CD4-positive, alpha-beta T cell (primary cell): Measurements from ENCODE around the gene ADCY4. TPM values are rescaled to one million over a fixed set of nuclear protein-coding genes. Genes with fewer than 3 reads are reported as not detected.

Experiments
- ATAC-seq: fragments of 200-7000 bp; cut with Tn5 transposase; one replicate; pipeline ENCODE4 v1.10.0; 2022; ENCODE audit warnings: mild to moderate bottlenecking; ENCODE audit not compliant: poor library complexity
- CTCF ChIA-PET: fragments of 350-600 bp; sonication (Branson Sonifier 250); formaldehyde crosslinking; loops from one replicate; lab custom pipeline; 2021; ENCODE audit warnings: antibody characterized with exemption, inconsistent platforms; lab: Charles Lee
- POLR2A ChIA-PET: fragments of 350-600 bp; sonication (Branson Sonifier 250); formaldehyde crosslinking; loops from one replicate; lab custom pipeline; 2021; ENCODE audit warnings: antibody characterized with exemption, inconsistent platforms; lab: Charles Lee
- DNase-seq, 14 experiments: peaks; one replicate each; pipeline ENCODE4 v3.0.0-alpha.2; 2013 to 2020; ENCODE audit warnings: mixed read lengths in 2 of 14
- H3K27ac ChIP-seq, 2 donors: one replicate each; pipeline versions ENCODE4 v1.5.1 to v1.7.0; 2013; ENCODE audit warnings: low read length in 2 of 2, low read depth in 1 of 2, mild to moderate bottlenecking in 1 of 2
- H3K27me3 ChIP-seq, 2 experiments: 1 replicate in 1 of 2; 2 replicates in 1 of 2; pipeline versions ENCODE4 v1.6.1 to v1.7.0; 2013; ENCODE audit warnings: low read length in 2 of 2, control low read depth in 1 of 2, mild to moderate bottlenecking in 1 of 2, moderate library complexity in 1 of 2; ENCODE audit not compliant: insufficient read depth in 2 of 2, control insufficient read depth in 1 of 2
- H3K36me3 ChIP-seq: one replicate; pipeline ENCODE4 v1.6.1; 2013; ENCODE audit warnings: low read length, control low read depth; ENCODE audit not compliant: insufficient read depth
- H3K4me1 ChIP-seq: one replicate; pipeline ENCODE4 v1.6.1; 2013; ENCODE audit warnings: low read length, control low read depth; ENCODE audit not compliant: insufficient read depth
- H3K4me3 ChIP-seq: one replicate; pipeline ENCODE4 v1.5.1; 2013; ENCODE audit warnings: mild to moderate bottlenecking, low read length, moderate library complexity
- H3K9me3 ChIP-seq, 2 experiments: 1 replicate in 1 of 2; 2 replicates in 1 of 2; pipeline versions ENCODE4 v1.6.1 to v1.7.0; 2013; ENCODE audit warnings: low read length in 2 of 2, mild to moderate bottlenecking in 2 of 2, control low read depth in 1 of 2, moderate library complexity in 1 of 2; ENCODE audit not compliant: control insufficient read depth in 1 of 2, insufficient read depth in 1 of 2
- H3K27ac Mint-ChIP-seq: one replicate; pipeline ENCODE4 v1.8.0; 2020; ENCODE audit warnings: mixed read lengths
- H3K27me3 Mint-ChIP-seq: one replicate; pipeline ENCODE4 v1.8.0; 2021; ENCODE audit warnings: mixed read lengths
- H3K36me3 Mint-ChIP-seq: one replicate; pipeline ENCODE4 v1.8.0; 2021; ENCODE audit warnings: low read depth, mixed read lengths
- H3K4me1 Mint-ChIP-seq: one replicate; pipeline ENCODE4 v1.8.0; 2021; ENCODE audit warnings: low read depth, mixed read lengths
- H3K4me3 Mint-ChIP-seq: one replicate; pipeline ENCODE4 v1.8.0; 2020; ENCODE audit warnings: mild to moderate bottlenecking, mixed read lengths
- H3K9me3 Mint-ChIP-seq: one replicate; pipeline ENCODE4 v1.8.0; 2020; ENCODE audit warnings: mixed read lengths
- intact Hi-C, 2 experiments: fragments of 100-400 bp; cut with DNase I in 1 of 2; cut with micrococcal nuclease in 1 of 2; formaldehyde crosslinking; loops; one replicate each; pipeline versions ENCODE4 v1.15.1 to v1.9.0; 2023 to 2025; cut with DNase I, micrococcal nuclease
- total RNA-seq, 174 experiments: library from RNA in 2 of 174; stranded (reverse) in 2 of 174; gene quantifications; one replicate each; pipeline ENCODE4 v1.2.3 and lab custom pipeline; 2021 to 2026
- TF ChIP-seq, protein P1 (sequence below): fragments of 200-600 bp; IDR thresholded peaks from one replicate; pipeline ENCODE4 v1.8.0; 2022; ENCODE audit warnings: antibody characterized with exemption, mild to moderate bottlenecking

ADCY4 gene
- total RNA-seq, 2 experiments from 2014 or later = 4.7 to 5.9 TPM

DNA sequence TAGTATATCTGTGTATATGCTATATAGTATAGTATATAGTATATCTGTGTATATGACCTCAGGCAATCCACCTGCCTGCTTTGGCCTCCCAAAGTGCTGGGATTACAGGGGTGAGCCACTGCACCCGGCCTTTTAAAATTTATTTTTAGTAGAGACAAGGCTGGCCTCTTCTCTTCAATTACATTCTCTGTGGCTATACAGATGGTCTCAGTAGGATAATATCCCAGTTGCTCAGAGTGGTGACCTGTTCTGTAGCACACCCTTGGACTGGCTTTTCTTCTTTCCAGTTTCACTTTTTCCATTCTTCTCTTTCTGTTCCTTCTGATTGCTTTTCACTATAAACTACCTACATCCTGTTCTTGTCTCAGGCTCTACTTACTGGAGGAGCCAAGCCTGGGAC, 30.0 kb upstream of the ADCY4 start:
- H3K9me3 ChIP-seq = peaks cover 0 to 27% of the 10 kb centered on the region in 2 experiments
- H3K27ac Mint-ChIP-seq = no peak overlapping the region
- no peaks in the 10 kb centered on the region for H3K9me3 Mint-ChIP-seq
- intact Hi-C loops = loop anchor here in 1 of 2 experiments (1.0 kb wide), 1 partner anchor 71 kb away; no protein-coding TSS in a partner anchor
- no peaks in the 10 kb centered on the region for H3K36me3 Mint-ChIP-seq
- ChIA-PET CTCF (interaction anchor here (1.5 to 2.1 kb wide), 2 partner anchors 62 to 67 kb away, joined by 7 to 25 read pairs; no protein-coding TSS in a partner anchor), POLR2A (interaction anchor here (2.0 kb wide), 1 partner anchor 66 kb away, joined by 14 read pairs; the partner anchor contains the start of genes CBLN3 and KHNYN)
- H3K4me1 ChIP-seq = peaks cover 39% of the 10 kb centered on the region
- H3K27me3 Mint-ChIP-seq = peaks cover 71% of the 10 kb centered on the region
- TF ChIP-seq, protein P1, sequence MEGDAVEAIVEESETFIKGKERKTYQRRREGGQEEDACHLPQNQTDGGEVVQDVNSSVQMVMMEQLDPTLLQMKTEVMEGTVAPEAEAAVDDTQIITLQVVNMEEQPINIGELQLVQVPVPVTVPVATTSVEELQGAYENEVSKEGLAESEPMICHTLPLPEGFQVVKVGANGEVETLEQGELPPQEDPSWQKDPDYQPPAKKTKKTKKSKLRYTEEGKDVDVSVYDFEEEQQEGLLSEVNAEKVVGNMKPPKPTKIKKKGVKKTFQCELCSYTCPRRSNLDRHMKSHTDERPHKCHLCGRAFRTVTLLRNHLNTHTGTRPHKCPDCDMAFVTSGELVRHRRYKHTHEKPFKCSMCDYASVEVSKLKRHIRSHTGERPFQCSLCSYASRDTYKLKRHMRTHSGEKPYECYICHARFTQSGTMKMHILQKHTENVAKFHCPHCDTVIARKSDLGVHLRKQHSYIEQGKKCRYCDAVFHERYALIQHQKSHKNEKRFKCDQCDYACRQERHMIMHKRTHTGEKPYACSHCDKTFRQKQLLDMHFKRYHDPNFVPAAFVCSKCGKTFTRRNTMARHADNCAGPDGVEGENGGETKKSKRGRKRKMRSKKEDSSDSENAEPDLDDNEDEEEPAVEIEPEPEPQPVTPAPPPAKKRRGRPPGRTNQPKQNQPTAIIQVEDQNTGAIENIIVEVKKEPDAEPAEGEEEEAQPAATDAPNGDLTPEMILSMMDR = no peak
- peaks cover 60 to 61% of the 10 kb centered on the region in 2 experiments for H3K27me3 ChIP-seq
- DNase-seq (no peak), ATAC-seq (no peak)
- no peaks in the 10 kb centered on the region for H3K36me3 ChIP-seq
- no peak overlapping the region for H3K27ac ChIP-seq
- H3K4me3 Mint-ChIP-seq = no peak overlapping the region
- no peak overlapping the region for H3K4me3 ChIP-seq
- peaks cover 30% of the 10 kb centered on the region for H3K4me1 Mint-ChIP-seq

- Histone ChIP-seq H3K27ac (no peak overlapping the region), H3K4me3 (no peak overlapping the region), H3K4me1 (peaks cover 30% of the 10 kb centered on the region), H3K36me3 (no peaks in the 10 kb centered on the region), H3K9me3 (peaks cover 0 to 22% of the 10 kb centered on the region in 2 experiments), H3K27me3 (peaks cover 51 to 52% of the 10 kb centered on the region in 2 experiments)
- TF ChIP-seq, protein P1 = no peak
- intact Hi-C loops = no loop called here
- CTCF ChIA-PET = interaction anchor here (2.0 kb wide), 1 partner anchor 30 kb away, joined by 7 read pairs; no protein-coding TSS in a partner anchor
- Mint-ChIP-seq H3K27me3 (peaks cover 68% of the 10 kb centered on the region), H3K9me3 (no peaks in the 10 kb centered on the region), H3K36me3 (no peaks in the 10 kb centered on the region), H3K4me3 (no peak overlapping the region), H3K4me1 (peaks cover 25% of the 10 kb centered on the region), H3K27ac (no peak overlapping the region)
- DNase-seq (no peak), ATAC-seq (no peak)
- POLR2A ChIA-PET = no interaction called here
Measured at GRCh38 chr14:24363401-24363800, 28.5 kb upstream of the ADCY4 start.

DNA sequence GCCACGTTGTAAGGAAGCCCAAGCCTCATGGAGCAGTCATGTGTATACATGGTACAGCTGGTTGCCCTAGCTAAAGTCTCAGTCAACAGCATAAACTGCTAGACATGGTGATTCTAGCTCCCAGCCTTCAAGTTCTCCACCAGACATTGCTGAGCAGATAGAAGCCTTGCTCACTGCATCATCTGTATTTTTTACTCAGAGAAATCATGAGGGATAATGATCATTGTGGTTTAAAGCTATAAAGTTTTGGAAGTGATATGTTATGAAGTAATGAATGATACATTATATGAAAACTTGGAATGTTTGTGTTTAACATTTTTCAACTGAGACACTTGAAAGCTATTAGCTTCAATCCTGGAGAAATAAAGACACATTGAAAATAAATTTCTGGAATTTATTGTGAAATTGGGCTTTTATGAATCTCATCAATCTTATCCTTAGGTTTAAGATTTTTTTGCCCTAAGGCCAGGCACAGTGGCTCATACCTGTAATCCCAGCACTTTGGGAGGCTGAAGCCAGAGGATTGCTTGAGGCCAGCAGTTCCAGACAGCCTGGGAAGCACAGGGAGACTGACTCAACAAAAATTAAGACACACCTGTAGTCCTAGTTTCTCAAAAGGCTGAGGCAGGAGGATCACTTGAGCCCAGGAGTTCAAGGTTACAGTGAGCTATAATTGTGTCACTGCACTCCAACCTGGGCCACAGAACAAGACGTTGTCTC, 27.5 kb upstream of the ADCY4 start:
- no peak for DNase-seq
- ChIA-PET POLR2A (no interaction called here), CTCF (interaction anchor here (2.0 kb wide), 1 partner anchor 29 kb away, joined by 7 read pairs; no protein-coding TSS in a partner anchor)
- peaks cover 20% of the 10 kb centered on the region for H3K4me1 ChIP-seq
- H3K9me3 ChIP-seq = peaks cover 0 to 12% of the 10 kb centered on the region in 2 experiments
- TF ChIP-seq, protein P1 = no peak
- no peaks in the 10 kb centered on the region for H3K36me3 ChIP-seq
- Mint-ChIP-seq H3K4me1 (peaks cover 18% of the 10 kb centered on the region), H3K4me3 (no peak overlapping the region), H3K36me3 (no peaks in the 10 kb centered on the region), H3K27ac (no peak overlapping the region), H3K27me3 (peaks cover 60% of the 10 kb centered on the region), H3K9me3 (no peaks in the 10 kb centered on the region)
- H3K27ac ChIP-seq = no peak overlapping the region
- H3K4me3 ChIP-seq = no peak overlapping the region
- intact Hi-C loops = no loop called here
- no peak for ATAC-seq
- H3K27me3 ChIP-seq = peaks cover 42 to 43% of the 10 kb centered on the region in 2 experiments
